ENCODE data around the gene EEFSEC. TPM values are rescaled to one million over a fixed set of nuclear protein-coding genes. Genes with fewer than 3 reads are reported as not detected.

Gene EEFSEC
- total and polyA plus RNA-seq, 5 donors from 2014 or later = 16.9 to 21.9 (median 18.5) TPM

DNA sequence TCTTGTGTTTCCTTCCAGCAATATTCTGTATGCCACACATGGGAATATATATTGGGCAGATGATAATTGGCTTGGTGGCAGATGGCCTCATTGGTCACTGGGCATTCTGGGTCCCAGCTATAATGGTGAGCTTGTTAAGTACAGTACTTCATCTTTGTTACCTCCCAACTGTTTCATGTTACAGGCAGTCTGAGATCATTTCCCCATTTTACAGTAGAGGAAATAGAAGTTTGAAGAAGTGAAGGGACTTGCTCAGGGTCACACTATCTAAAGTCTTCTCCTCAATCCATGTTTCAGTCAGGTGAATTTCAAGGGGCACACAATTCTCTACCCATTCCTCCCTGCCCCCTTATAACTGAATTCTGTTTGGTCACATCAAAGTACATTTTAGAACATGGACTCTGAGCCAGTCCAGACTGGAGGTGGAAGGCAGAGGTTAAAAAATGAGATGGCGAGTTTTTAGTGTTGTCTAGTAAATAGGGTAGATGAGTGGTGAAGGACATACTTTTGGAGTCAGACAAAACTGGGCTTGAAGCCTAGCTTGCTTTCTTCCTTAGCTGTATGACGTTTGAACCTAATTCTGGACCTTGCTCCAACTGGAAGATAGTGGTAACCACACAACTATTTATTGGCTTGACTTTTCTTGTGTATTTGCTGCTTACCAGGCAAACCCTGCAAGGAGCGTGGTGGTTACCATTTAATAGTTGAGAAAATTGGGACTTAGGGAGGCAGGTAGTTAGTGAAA, 2.5 kb downstream of the EEFSEC start:
- Histone ChIP-seq H3K4me1 (ENCODE audit: control insufficient read depth, insufficient read depth, low read length, poor library complexity, severe bottlenecking) (peaks cover 12% of the 10 kb centered on the region), H3K9me3 (ENCODE audit: control insufficient read depth in 2 of 2, low read length in 2 of 2) (no peaks in the 10 kb centered on the region), H3K4me3 (ENCODE audit: low read depth, low read length) (no peak overlapping the region), H3K27ac (ENCODE audit: insufficient read depth, low read length, poor library complexity, severe bottlenecking) (no peak overlapping the region), H3K36me3 (ENCODE audit: control insufficient read depth, insufficient read depth, low read length) (peaks cover 11% of the 10 kb centered on the region), H3K27me3 (ENCODE audit: control insufficient read depth, insufficient read depth, low read length) (no peaks in the 10 kb centered on the region)
- Mint-ChIP-seq H3K4me1 (peaks cover 0 to 53% (median 37%) of the 10 kb centered on the region in 4 donors), H3K27ac (peak overlapping the region in 2 of 3 donors; percentile 7 to 12), H3K9me3 (peaks cover 0 to 3% (median 0%) of the 10 kb centered on the region in 7 donors), H3K36me3 (peaks cover 25% of the 10 kb centered on the region), H3K4me3 (peak overlapping the region in 3 of 4 donors; percentile 10 to 65 (median 59)), H3K27me3 (no peaks in the 10 kb centered on the region)
- DNase-seq = no peak
- no peak for ATAC-seq (ENCODE audit: low read depth in 2 of 2)

DNA sequence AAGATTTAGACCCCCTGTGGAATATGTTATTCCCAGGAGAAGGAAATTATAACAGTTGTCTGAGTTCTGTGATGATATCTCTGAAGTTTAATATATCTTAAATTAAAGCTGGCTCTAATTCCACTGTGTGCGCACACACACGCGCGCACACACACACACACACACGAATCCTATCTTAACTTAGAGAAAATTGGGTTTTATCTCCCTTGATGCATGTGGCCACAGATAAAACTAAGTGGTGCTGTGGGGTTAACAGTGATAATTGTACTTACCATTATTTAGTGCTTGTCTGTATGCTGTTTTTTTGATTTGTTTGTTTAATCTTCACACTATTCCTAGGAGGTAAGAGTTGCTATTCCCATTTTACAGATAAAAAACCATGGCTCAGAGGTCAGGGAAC, 7.4 kb downstream of the EEFSEC start:
- H3K27ac ChIP-seq (ENCODE audit: insufficient read depth, low read length, poor library complexity, severe bottlenecking) = no peak overlapping the region
- peaks cover 20% of the 10 kb centered on the region for H3K36me3 ChIP-seq (ENCODE audit: control insufficient read depth, insufficient read depth, low read length)
- no peak for DNase-seq
- ATAC-seq (ENCODE audit: low read depth in 2 of 2) = no peak
- H3K9me3 ChIP-seq (ENCODE audit: control insufficient read depth in 2 of 2, low read length in 2 of 2) = no peaks in the 10 kb centered on the region
- no peak overlapping the region for H3K4me3 ChIP-seq (ENCODE audit: low read depth, low read length)
- H3K27me3 Mint-ChIP-seq = no peaks in the 10 kb centered on the region
- no peak overlapping the region for H3K27ac Mint-ChIP-seq
- peaks cover 45% of the 10 kb centered on the region for H3K36me3 Mint-ChIP-seq
- no peaks in the 10 kb centered on the region for H3K4me1 ChIP-seq (ENCODE audit: control insufficient read depth, insufficient read depth, low read length, poor library complexity, severe bottlenecking)
- peaks cover 13 to 50% (median 35%) of the 10 kb centered on the region in 4 donors for H3K4me1 Mint-ChIP-seq
- H3K4me3 Mint-ChIP-seq = no peak overlapping the region
- H3K9me3 Mint-ChIP-seq = peaks cover 0 to 2% (median 0%) of the 10 kb centered on the region in 7 donors
- H3K27me3 ChIP-seq (ENCODE audit: control insufficient read depth, insufficient read depth, low read length) = no peaks in the 10 kb centered on the region

DNA sequence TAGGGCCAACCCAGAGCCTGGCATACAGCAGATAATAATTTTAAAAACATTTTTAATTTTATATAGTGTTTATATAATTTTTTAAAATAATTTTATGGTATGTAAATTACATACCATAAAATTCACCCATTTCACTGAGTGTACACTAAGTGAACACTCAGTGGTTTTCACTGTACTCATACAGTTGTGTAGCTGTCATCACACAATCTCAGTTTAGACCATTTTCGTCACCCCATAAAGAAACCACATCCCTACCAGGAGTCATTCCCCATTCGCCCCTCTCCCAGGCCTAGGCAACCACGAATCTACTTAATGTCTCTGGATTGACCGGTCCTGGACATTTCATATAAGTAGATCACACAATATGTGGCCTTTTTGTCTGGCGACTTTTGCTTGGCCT, 10.2 kb downstream of the EEFSEC start:
- H3K4me1 ChIP-seq (ENCODE audit: control insufficient read depth, insufficient read depth, low read length, poor library complexity, severe bottlenecking) = no peaks in the 10 kb centered on the region
- H3K27me3 ChIP-seq (ENCODE audit: control insufficient read depth, insufficient read depth, low read length) = no peaks in the 10 kb centered on the region
- no peak for DNase-seq
- H3K4me3 ChIP-seq (ENCODE audit: low read depth, low read length) = no peak overlapping the region
- no peak for ATAC-seq (ENCODE audit: low read depth in 2 of 2)
- Mint-ChIP-seq H3K36me3 (peaks cover 31% of the 10 kb centered on the region), H3K27me3 (no peaks in the 10 kb centered on the region), H3K27ac (peak overlapping the region in 1 of 3 donors; percentile 44), H3K4me1 (peaks cover 18 to 48% (median 24%) of the 10 kb centered on the region in 4 donors), H3K9me3 (no peaks in the 10 kb centered on the region), H3K4me3 (no peak overlapping the region)
- peaks cover 17% of the 10 kb centered on the region for H3K36me3 ChIP-seq (ENCODE audit: control insufficient read depth, insufficient read depth, low read length)
- no peak overlapping the region for H3K27ac ChIP-seq (ENCODE audit: insufficient read depth, low read length, poor library complexity, severe bottlenecking)
- H3K9me3 ChIP-seq (ENCODE audit: control insufficient read depth in 2 of 2, low read length in 2 of 2) = no peaks in the 10 kb centered on the region

DNA sequence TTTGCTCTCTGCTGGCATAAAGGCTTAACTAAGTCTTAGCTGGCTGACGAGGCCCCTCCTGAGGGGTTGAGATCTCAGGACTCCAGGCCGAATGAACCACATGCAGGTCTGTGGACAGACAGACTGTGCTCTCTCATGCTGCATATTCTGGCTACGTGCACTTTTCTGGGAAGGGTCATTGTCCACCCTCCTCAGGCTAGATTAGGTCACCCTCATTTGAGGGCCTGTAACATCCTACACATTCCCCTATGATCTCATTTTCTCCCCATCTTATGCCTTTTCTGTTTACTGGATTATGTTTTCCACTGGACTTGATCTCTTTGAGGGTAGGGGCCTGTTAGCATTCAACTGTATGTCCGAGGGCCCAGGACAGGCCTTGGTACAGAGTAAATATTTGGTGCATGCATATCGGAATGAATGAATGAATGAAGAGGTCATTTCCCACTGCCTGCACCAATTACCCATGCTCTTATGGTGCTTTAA, 13.7 kb downstream of the EEFSEC start:
- H3K36me3 ChIP-seq (ENCODE audit: control insufficient read depth, insufficient read depth, low read length) = peaks cover 9% of the 10 kb centered on the region
- DNase-seq = no peak
- Mint-ChIP-seq H3K9me3 (no peaks in the 10 kb centered on the region), H3K36me3 (peaks cover 22% of the 10 kb centered on the region), H3K4me3 (no peak overlapping the region), H3K27ac (peak overlapping the region in 1 of 3 donors; percentile 1), H3K27me3 (no peaks in the 10 kb centered on the region), H3K4me1 (peaks cover 8 to 30% (median 19%) of the 10 kb centered on the region in 4 donors)
- H3K27ac ChIP-seq (ENCODE audit: insufficient read depth, low read length, poor library complexity, severe bottlenecking) = no peak overlapping the region
- no peaks in the 10 kb centered on the region for H3K4me1 ChIP-seq (ENCODE audit: control insufficient read depth, insufficient read depth, low read length, poor library complexity, severe bottlenecking)
- H3K9me3 ChIP-seq (ENCODE audit: control insufficient read depth in 2 of 2, low read length in 2 of 2) = no peaks in the 10 kb centered on the region
- no peaks in the 10 kb centered on the region for H3K27me3 ChIP-seq (ENCODE audit: control insufficient read depth, insufficient read depth, low read length)
- no peak overlapping the region for H3K4me3 ChIP-seq (ENCODE audit: low read depth, low read length)
- ATAC-seq (ENCODE audit: low read depth in 2 of 2) = no peak

DNA sequence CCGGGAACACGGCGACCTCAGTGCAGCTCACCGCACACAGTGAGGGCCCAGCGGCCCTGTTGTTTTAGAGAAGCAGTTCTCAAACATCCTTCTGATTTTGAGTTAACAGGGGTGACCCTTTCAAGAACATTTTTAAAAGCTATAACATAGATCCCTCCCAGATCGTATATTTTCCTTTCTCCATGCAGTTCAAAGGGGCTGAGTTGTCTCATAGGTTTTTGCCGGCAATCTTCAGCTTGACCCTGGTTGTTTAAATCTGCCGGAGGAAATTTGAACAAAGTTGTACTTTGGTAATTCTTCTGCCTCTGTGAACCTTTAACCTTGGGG, 14.3 kb downstream of the EEFSEC start:
- H3K27me3 ChIP-seq (ENCODE audit: control insufficient read depth, insufficient read depth, low read length) = no peaks in the 10 kb centered on the region
- DNase-seq (no peak), ATAC-seq (ENCODE audit: low read depth in 2 of 2) (no peak)
- no peak overlapping the region for H3K4me3 ChIP-seq (ENCODE audit: low read depth, low read length)
- H3K27ac ChIP-seq (ENCODE audit: insufficient read depth, low read length, poor library complexity, severe bottlenecking) = no peak overlapping the region
- Mint-ChIP-seq H3K36me3 (peaks cover 20% of the 10 kb centered on the region), H3K27ac (peak overlapping the region in 1 of 3 donors; percentile 26), H3K27me3 (no peaks in the 10 kb centered on the region), H3K9me3 (no peaks in the 10 kb centered on the region), H3K4me3 (no peak overlapping the region), H3K4me1 (peaks cover 8 to 26% (median 18%) of the 10 kb centered on the region in 4 donors)
- H3K9me3 ChIP-seq (ENCODE audit: control insufficient read depth in 2 of 2, low read length in 2 of 2) = no peaks in the 10 kb centered on the region
- H3K4me1 ChIP-seq (ENCODE audit: control insufficient read depth, insufficient read depth, low read length, poor library complexity, severe bottlenecking) = no peaks in the 10 kb centered on the region
- H3K36me3 ChIP-seq (ENCODE audit: control insufficient read depth, insufficient read depth, low read length) = peaks cover 5% of the 10 kb centered on the region

DNA sequence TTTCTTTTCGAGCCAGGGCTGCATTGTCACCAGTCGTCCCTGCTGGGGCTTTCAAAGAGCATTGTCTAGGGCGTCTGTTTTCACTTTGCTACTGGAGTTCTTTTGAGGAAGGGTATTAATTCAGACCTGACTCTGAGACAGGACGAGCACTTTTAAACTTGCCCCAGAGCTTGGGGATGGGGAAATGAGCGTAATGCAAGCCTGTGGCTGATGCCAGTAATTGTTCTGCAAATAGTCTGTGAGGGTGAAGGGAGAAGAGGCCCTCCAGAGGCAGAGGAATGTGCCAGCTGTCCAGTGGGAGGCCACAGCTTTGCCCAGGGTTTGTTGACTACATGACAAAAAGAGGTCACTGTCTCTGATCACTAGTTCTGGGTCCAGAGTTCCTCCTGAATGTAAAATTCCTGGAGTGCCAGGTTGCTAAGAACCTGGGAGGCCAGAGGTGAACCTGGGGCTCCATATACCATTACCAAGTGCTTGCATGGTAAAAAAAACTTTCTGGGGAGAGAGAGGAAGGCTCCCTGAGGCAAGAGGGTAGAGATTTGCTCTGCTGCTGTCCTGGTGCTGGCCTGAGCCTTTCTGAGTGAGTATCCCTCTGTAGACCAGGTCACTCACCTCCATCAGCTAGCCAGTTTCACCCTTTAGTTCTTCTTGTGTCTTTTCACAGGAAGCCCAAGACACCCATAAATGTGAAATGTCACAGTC, 14.8 kb downstream of the EEFSEC start:
- Mint-ChIP-seq H3K27me3 (no peaks in the 10 kb centered on the region), H3K4me1 (peaks cover 8 to 27% (median 18%) of the 10 kb centered on the region in 4 donors), H3K9me3 (no peaks in the 10 kb centered on the region)

DNA sequence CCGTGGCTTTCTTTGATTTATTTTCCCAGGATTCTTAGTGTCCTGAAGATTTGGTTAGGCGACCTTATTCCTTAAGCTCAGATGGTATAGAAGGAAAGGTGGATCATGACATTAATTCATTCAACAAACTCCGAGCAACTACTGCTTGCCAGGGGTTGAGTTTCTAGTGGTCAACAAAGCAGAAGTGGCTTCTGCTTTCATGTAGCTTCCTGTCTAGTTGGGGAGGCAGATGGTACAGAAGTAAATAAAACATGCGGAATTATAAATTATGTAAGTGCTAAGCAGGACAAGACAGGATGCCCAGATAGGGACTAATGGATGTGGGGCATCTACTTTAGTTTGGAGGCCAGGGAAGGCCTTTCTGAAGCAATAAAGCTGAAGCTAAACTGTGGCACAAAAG, 15.6 kb downstream of the EEFSEC start:
- no peaks in the 10 kb centered on the region for H3K9me3 Mint-ChIP-seq
- H3K4me1 Mint-ChIP-seq = peaks cover 8 to 31% (median 20%) of the 10 kb centered on the region in 4 donors
- ATAC-seq (ENCODE audit: low read depth in 2 of 2) (no peak), DNase-seq (no peak)
- H3K4me3 Mint-ChIP-seq = no peak overlapping the region
- peaks cover 20% of the 10 kb centered on the region for H3K36me3 Mint-ChIP-seq
- H3K27ac Mint-ChIP-seq = peak overlapping the region in 1 of 3 donors; percentile 41
- peaks cover 5% of the 10 kb centered on the region for H3K36me3 ChIP-seq (ENCODE audit: control insufficient read depth, insufficient read depth, low read length)
- no peaks in the 10 kb centered on the region for H3K4me1 ChIP-seq (ENCODE audit: control insufficient read depth, insufficient read depth, low read length, poor library complexity, severe bottlenecking)
- no peaks in the 10 kb centered on the region for H3K27me3 ChIP-seq (ENCODE audit: control insufficient read depth, insufficient read depth, low read length)
- no peaks in the 10 kb centered on the region for H3K9me3 ChIP-seq (ENCODE audit: control insufficient read depth in 2 of 2, low read length in 2 of 2)
- H3K27ac ChIP-seq (ENCODE audit: insufficient read depth, low read length, poor library complexity, severe bottlenecking) = no peak overlapping the region
- H3K4me3 ChIP-seq (ENCODE audit: low read depth, low read length) = no peak overlapping the region
- no peaks in the 10 kb centered on the region for H3K27me3 Mint-ChIP-seq

More for the DNA sequence above, 14.8 kb downstream of the EEFSEC start:
- Mint-ChIP-seq H3K36me3 (peaks cover 17% of the 10 kb centered on the region), H3K4me3 (no peak overlapping the region), H3K27ac (peak overlapping the region in 1 of 3 donors; percentile 26)
- Histone ChIP-seq H3K27me3 (ENCODE audit: control insufficient read depth, insufficient read depth, low read length) (no peaks in the 10 kb centered on the region), H3K27ac (ENCODE audit: insufficient read depth, low read length, poor library complexity, severe bottlenecking) (no peak overlapping the region), H3K36me3 (ENCODE audit: control insufficient read depth, insufficient read depth, low read length) (peaks cover 5% of the 10 kb centered on the region), H3K9me3 (ENCODE audit: control insufficient read depth in 2 of 2, low read length in 2 of 2) (no peaks in the 10 kb centered on the region), H3K4me1 (ENCODE audit: control insufficient read depth, insufficient read depth, low read length, poor library complexity, severe bottlenecking) (no peaks in the 10 kb centered on the region), H3K4me3 (ENCODE audit: low read depth, low read length) (no peak overlapping the region)
- ATAC-seq (ENCODE audit: low read depth in 2 of 2) = no peak
- DNase-seq = no peak
